H9 (cell line): Measurements from ENCODE around the gene ATPAF2. TPM values are rescaled to one million over a fixed set of nuclear protein-coding genes. Genes with fewer than 3 reads are reported as not detected.

Experiments used
- DNase-seq: peaks from one replicate; pipeline ENCODE4 v3.0.0-alpha.2; 2017
- H2AFZ ChIP-seq: one replicate; pipeline ENCODE4 v1.6.1; 2013; ENCODE audit warnings: mild to moderate bottlenecking, low read length, control low read depth, moderate library complexity
- H2AK5ac ChIP-seq: 2 replicates; pipeline ENCODE4 v1.6.1; 2013; ENCODE audit warnings: low read length, control low read depth, mixed read lengths; ENCODE audit not compliant: insufficient read length
- H2BK120ac ChIP-seq: one replicate; pipeline ENCODE4 v1.6.1; 2013; ENCODE audit warnings: low read depth, mild to moderate bottlenecking, low read length, control low read depth, inconsistent platforms; ENCODE audit not compliant: poor library complexity, severe bottlenecking
- H2BK12ac ChIP-seq: 2 replicates; pipeline ENCODE4 v1.6.1; 2013; ENCODE audit warnings: low read length, control low read depth, mixed read lengths, low read depth; ENCODE audit not compliant: insufficient read length
- H2BK15ac ChIP-seq: 2 replicates; pipeline ENCODE4 v1.6.1; 2013; ENCODE audit warnings: low read depth, low read length, control low read depth
- H2BK20ac ChIP-seq: one replicate; pipeline ENCODE4 v1.6.1; 2013; ENCODE audit warnings: low read depth, mild to moderate bottlenecking, low read length, control low read depth, inconsistent platforms; ENCODE audit not compliant: poor library complexity, severe bottlenecking
- H2BK5ac ChIP-seq: 2 replicates; pipeline ENCODE4 v1.6.1; 2013; ENCODE audit warnings: low read length, control low read depth, mixed read lengths; ENCODE audit not compliant: insufficient read length
- H3K14ac ChIP-seq: 2 replicates; pipeline ENCODE4 v1.6.1; 2013; ENCODE audit warnings: low read length, control low read depth; ENCODE audit not compliant: insufficient read depth
- H3K18ac ChIP-seq: 2 replicates; pipeline ENCODE4 v1.6.1; 2013; ENCODE audit warnings: low read depth, mild to moderate bottlenecking, mixed read lengths, low read length, control low read depth; ENCODE audit not compliant: insufficient read length
- H3K23ac ChIP-seq: 2 replicates; pipeline ENCODE4 v1.6.1; 2013; ENCODE audit warnings: low read length, control low read depth, mixed read lengths, low read depth; ENCODE audit not compliant: insufficient read length
- H3K23me2 ChIP-seq: 2 replicates; pipeline ENCODE4 v1.6.1; 2013; ENCODE audit warnings: low read depth, mild to moderate bottlenecking, mixed read lengths, low read length, control low read depth; ENCODE audit not compliant: insufficient read length, poor library complexity, severe bottlenecking
- H3K27ac ChIP-seq: 2 replicates; pipeline ENCODE4 v1.5.1; 2013; ENCODE audit warnings: low read length, control low read depth, mixed read lengths, low read depth; ENCODE audit not compliant: insufficient read length
- H3K27me3 ChIP-seq: 2 replicates; pipeline ENCODE4 v1.6.1; 2013; ENCODE audit warnings: low read length, control low read depth, inconsistent platforms; ENCODE audit not compliant: insufficient read depth
- H3K4ac ChIP-seq: 2 replicates; pipeline ENCODE4 v1.6.1; 2013; ENCODE audit warnings: low read depth, mild to moderate bottlenecking, control low read depth, inconsistent platforms, low read length, moderate library complexity
- H3K4me1 ChIP-seq: 2 replicates; pipeline ENCODE4 v1.6.1; 2013; ENCODE audit warnings: low read length, control low read depth, inconsistent platforms; ENCODE audit not compliant: insufficient read depth
- H3K4me2 ChIP-seq: 2 replicates; pipeline ENCODE4 v1.6.1; 2013; ENCODE audit warnings: low read length, control low read depth, mixed read lengths; ENCODE audit not compliant: insufficient read length, insufficient read depth
- H3K56ac ChIP-seq: 2 replicates; pipeline ENCODE4 v1.6.1; 2013; ENCODE audit warnings: low read depth, mild to moderate bottlenecking, mixed read lengths, low read length, control low read depth; ENCODE audit not compliant: insufficient read length
- H3K79me1 ChIP-seq: 2 replicates; pipeline ENCODE4 v1.6.1; 2013; ENCODE audit warnings: low read depth, mild to moderate bottlenecking, moderate library complexity, low read length, control low read depth, inconsistent platforms; ENCODE audit not compliant: insufficient read depth, poor library complexity, severe bottlenecking
- H3K79me2 ChIP-seq: 2 replicates; pipeline ENCODE4 v1.6.1; 2013; ENCODE audit warnings: low read length, control low read depth, inconsistent platforms; ENCODE audit not compliant: insufficient read depth
- H3K9ac ChIP-seq: 2 replicates; pipeline ENCODE4 v1.6.1; 2013; ENCODE audit warnings: low read length, control low read depth, mixed read lengths; ENCODE audit not compliant: insufficient read length; ENCODE audit errors: extremely low read depth
- H3K9me3 ChIP-seq: one replicate; pipeline ENCODE4 v1.6.1; 2013; ENCODE audit warnings: low read depth, low read length, inconsistent platforms; ENCODE audit not compliant: control insufficient read depth
- H3T11ph ChIP-seq: one replicate; pipeline ENCODE4 v1.6.1; 2013; ENCODE audit warnings: mild to moderate bottlenecking, low read length, control low read depth, inconsistent platforms
- H4K20me1 ChIP-seq: one replicate; pipeline ENCODE4 v1.6.1; 2013; ENCODE audit not compliant: control insufficient read depth, insufficient read length, insufficient read depth
- H4K5ac ChIP-seq: 2 replicates; pipeline ENCODE4 v1.6.1; 2013; ENCODE audit warnings: low read depth, mild to moderate bottlenecking, mixed read lengths, low read length, control low read depth; ENCODE audit not compliant: insufficient read length
- H4K8ac ChIP-seq: replicated peaks from 2 replicates; pipeline ENCODE4 v1.6.1; 2013; ENCODE audit warnings: low read length, control low read depth, mixed read lengths, low read depth; ENCODE audit not compliant: insufficient read length
- H4K91ac ChIP-seq: 2 replicates; pipeline ENCODE4 v1.6.1; 2013; ENCODE audit warnings: low read depth, mild to moderate bottlenecking, moderate library complexity, mixed read lengths, low read length, control low read depth; ENCODE audit not compliant: insufficient read length
- H3K27ac Mint-ChIP-seq, 3 experiments: 2 replicates in 2 of 3; 3 replicates in 1 of 3; pipeline ENCODE4 v1.8.0; 2020 to 2021; ENCODE audit warnings: mixed read lengths in 3 of 3, mild to moderate bottlenecking in 1 of 3, moderate library complexity in 1 of 3
- H3K27me3 Mint-ChIP-seq: 2 replicates; pipeline ENCODE4 v1.8.0; 2021; ENCODE audit warnings: low read depth, mild to moderate bottlenecking, moderate library complexity, mixed read lengths
- H3K36me3 Mint-ChIP-seq, 3 experiments: 2 replicates in 2 of 3; 3 replicates in 1 of 3; pipeline ENCODE4 v1.8.0; 2020 to 2021; ENCODE audit warnings: low read depth in 3 of 3, mixed read lengths in 3 of 3; ENCODE audit not compliant: insufficient read depth in 1 of 3
- H3K4me1 Mint-ChIP-seq, 2 experiments: 2 replicates each; pipeline ENCODE4 v1.8.0; 2020; ENCODE audit warnings: mixed read lengths in 2 of 2
- H3K4me3 Mint-ChIP-seq, 2 experiments: 2 replicates in 1 of 2; 3 replicates in 1 of 2; pipeline ENCODE4 v1.8.0; 2020 to 2021; ENCODE audit warnings: mild to moderate bottlenecking in 2 of 2, mixed read lengths in 2 of 2, moderate library complexity in 1 of 2
- H3K9me3 Mint-ChIP-seq, 2 experiments: 2 replicates in 1 of 2; 3 replicates in 1 of 2; pipeline ENCODE4 v1.8.0; 2020; ENCODE audit warnings: mild to moderate bottlenecking in 2 of 2, mixed read lengths in 2 of 2, moderate library complexity in 1 of 2
- CTCF ChIP-seq: fragments of 200-600 bp; sonication (generic); conservative IDR thresholded peaks from 3 replicates; pipeline ENCODE4 v1.8.0; 2021; ENCODE audit warnings: antibody characterized with exemption, mild to moderate bottlenecking
- WGBS: extraction: QIAGEN DNeasy Blood & Tissue Kit; methylation state at CpG from one replicate; pipeline ENCODE4 v1.1.7; 2013; ENCODE audit warnings: missing lambda C conversion rate, low lambda C conversion rate, mixed read lengths; ENCODE audit not compliant: insufficient read length; ENCODE audit errors: extremely low coverage; 5-methylcytosine and 5-hydroxymethylcytosine counted together
- total RNA-seq: library from RNA; stranded (reverse); gene quantifications from 2 replicates; pipeline ENCODE4 v1.2.1, GENCODE V29; 2021

ATPAF2 gene
- total RNA-seq, 1 experiment from 2014 or later, result 21.4 TPM

- H2BK5ac ChIP-seq, result no peak overlapping the region
- H2BK120ac ChIP-seq, result no peak overlapping the region
- peaks cover 8 to 36% (median 17%) of the 10 kb centered on the region in 3 experiments; a peak in 6 of 7 replicates for H3K36me3 Mint-ChIP-seq
- H3K4ac ChIP-seq, result no peak overlapping the region
- H3K4me1 ChIP-seq, result no peaks in the 10 kb centered on the region
- H3K79me1 ChIP-seq, result no peaks in the 10 kb centered on the region
- no peak overlapping the region for H3K4me2 ChIP-seq
- no peak overlapping the region for H2BK12ac ChIP-seq
- WGBS, result no CpG with 5 or more reads among the region's 11 CpGs
- no peak overlapping the region for H3K18ac ChIP-seq
- peak overlapping the region in 1 of 3 experiments; percentile 89; a peak in 1 of 7 replicates for H3K27ac Mint-ChIP-seq
- no peak overlapping the region for H3K23ac ChIP-seq
- H4K20me1 ChIP-seq, result no peaks in the 10 kb centered on the region
- no peak overlapping the region for H2BK20ac ChIP-seq
- H4K8ac ChIP-seq, result no peak overlapping the region
- H4K91ac ChIP-seq, result no peak overlapping the region
- H4K5ac ChIP-seq, result no peak overlapping the region
- H3K9me3 ChIP-seq, result no peaks in the 10 kb centered on the region
- H2BK15ac ChIP-seq, result no peak overlapping the region
- H3K4me1 Mint-ChIP-seq, result no peaks in the 10 kb centered on the region; a peak in 1 of 4 replicates
- no peaks in the 10 kb centered on the region for H3K23me2 ChIP-seq
- H3K27me3 ChIP-seq, result no peaks in the 10 kb centered on the region
- no peak overlapping the region for H3K9ac ChIP-seq
- no peak for DNase-seq
- no peaks in the 10 kb centered on the region for H3K27me3 Mint-ChIP-seq
- no peak overlapping the region for H3K56ac ChIP-seq
- no peaks in the 10 kb centered on the region for H3K9me3 Mint-ChIP-seq
- H2AK5ac ChIP-seq, result no peak overlapping the region
- no peak overlapping the region for H3K14ac ChIP-seq
- no peak overlapping the region for H3K4me3 Mint-ChIP-seq
- no peak overlapping the region for H2AFZ ChIP-seq
- H3T11ph ChIP-seq, result no peak overlapping the region
- H3K79me2 ChIP-seq, result no peaks in the 10 kb centered on the region
- TF ChIP-seq CTCF, result no peak
- no peak overlapping the region for H3K27ac ChIP-seq
Measured at GRCh38 chr17:18065546-18065945, 26.6 kb upstream of the ATPAF2 start.
